HUDEP-2 (cell line): ENCODE measurements around the gene EMX1.

Source experiments
- DNase-seq, 76 experiments: peaks; one replicate each; lab custom pipeline; 2025; ENCODE audit not compliant: unreplicated experiment in 76 of 76; lab: John Stamatoyannopoulos, UW

EMX1 gene

DNA sequence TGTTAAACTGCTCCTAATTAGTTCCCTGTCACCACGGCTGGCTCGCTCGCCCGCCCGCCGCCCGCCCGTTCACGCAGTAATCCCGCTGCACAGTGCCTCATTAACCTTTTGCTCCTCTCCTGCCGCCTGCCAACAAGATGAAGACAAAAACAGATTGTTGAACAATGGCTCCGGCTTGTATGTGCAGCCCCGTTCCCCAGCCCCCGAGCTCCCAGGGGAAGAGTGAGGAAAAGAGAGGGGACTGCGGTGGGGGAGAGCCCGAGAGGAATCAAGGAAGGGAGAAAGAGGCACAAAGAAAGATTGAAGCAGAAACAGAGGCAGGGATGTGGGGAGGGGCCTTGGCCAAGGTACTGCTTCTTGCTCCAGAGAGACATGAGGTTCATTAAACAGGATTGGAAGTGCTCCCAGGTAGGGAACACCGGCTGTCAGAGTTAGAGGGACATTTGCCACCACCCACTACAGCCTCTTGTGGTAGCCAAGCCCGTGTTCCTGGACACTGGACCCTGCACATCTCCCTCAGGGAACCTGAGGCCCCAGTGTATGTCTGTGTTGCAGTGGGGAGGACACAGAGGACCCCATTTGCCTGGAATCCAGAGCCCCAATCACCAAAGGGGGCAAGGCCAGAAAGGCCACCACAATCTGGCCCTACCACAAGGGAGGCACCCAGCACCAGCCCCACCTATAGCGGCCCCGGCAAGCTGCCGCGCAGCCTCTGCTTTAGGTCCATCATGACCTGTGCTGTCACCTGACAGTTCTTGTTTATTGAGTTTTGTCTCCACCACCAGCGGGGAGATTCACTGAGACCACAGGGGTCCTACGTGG, 38.1 kb downstream of the EMX1 start:
- no peak for DNase-seq

DNA sequence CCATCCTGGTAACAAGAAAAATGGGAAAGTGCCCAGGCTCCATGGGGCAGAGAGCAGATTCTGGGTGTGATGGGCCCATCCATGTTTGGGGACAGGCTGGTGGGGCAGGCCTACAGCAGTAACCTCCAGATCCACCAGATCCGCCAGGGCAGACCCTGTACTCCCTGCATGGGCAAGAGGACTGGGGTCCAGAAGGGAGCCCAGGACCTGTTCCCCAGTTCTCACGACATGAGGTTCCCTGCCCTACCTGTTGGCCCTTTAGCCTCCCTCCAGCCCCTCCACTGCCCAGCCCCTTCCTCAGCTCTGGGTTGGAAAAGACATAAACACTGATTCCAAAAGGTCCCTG, 38.7 kb downstream of the EMX1 start:
- no peak for DNase-seq

DNA sequence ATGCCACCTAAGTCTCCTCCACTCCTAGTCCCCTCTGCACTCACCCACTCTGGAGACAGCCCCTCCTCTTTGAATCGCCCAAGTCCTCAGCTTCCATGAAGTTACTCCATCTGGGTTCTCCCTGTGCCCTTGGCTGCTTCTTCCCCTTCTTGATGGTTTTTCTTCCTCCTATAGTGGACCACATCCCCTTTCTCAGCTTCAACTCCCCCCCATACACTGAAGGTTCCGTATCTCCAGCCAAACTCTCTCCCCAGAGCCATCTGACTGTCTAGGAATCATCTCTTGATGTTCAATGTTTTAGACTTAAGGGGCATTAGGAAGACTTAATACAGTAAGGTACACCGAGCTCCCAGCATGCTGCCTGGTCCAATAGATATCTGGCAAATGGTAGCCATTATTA, 39.6 kb downstream of the EMX1 start:
- no peak for DNase-seq

DNA sequence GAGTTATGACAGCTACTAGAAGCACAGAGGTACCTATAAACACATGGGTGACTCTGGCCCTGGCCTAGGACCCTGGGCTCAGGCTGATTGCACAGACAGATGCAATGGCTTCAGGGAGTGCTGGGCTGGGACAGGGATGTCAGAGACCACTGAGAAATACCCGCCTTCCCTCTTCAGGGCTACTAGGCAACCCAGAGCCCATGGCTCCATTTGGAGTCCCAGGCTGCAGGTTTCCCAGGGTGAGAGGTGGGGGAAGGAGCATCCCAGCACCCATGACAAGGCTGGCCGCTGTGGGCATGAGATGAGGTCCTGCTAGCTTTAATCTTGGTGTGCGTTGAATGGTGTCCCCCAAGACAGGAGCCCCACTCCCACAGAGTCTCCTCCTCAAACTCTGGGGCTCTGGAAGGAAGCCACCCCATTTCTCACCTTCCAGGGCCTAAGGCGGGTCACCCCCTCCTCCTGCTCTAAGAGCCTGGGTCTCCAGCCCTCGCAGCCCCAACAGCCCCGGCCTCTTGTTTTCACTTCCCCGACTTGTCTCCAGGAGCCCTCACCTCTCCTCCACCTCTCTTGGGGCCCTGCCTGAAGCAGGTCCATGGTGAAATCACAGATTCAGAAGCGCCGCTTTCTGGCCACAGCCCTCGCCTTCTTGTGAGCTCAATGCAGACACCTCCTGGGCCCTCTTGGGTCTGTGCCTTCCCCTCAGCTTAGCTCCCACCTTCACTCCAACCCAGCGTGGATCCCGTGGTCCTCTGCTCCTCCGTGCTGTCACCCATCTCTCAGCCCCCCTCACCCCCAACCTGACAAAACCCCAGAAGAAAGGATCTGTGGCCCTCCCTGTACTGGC, 41.4 kb downstream of the EMX1 start:
- no peak for DNase-seq

DNA sequence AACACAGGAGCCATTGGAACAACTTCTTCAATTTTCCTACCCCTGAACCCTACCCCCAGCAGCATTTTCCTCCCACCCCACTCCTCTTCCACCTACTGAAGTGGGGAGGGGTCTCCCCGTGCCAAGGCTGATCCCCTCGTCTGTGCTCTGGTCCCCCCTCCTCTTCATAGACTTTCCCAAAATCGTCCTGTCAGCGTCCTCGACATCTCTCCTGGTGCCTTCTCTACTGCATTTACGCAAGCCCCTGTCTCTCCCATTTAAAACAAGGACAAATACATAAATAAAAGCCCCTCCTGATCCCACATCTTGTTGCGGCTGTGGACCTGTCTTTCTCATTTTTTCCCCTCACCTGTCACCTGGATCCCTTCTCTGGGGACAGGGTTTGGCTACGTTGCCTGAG, 42.2 kb downstream of the EMX1 start:
- no peak for DNase-seq

DNA sequence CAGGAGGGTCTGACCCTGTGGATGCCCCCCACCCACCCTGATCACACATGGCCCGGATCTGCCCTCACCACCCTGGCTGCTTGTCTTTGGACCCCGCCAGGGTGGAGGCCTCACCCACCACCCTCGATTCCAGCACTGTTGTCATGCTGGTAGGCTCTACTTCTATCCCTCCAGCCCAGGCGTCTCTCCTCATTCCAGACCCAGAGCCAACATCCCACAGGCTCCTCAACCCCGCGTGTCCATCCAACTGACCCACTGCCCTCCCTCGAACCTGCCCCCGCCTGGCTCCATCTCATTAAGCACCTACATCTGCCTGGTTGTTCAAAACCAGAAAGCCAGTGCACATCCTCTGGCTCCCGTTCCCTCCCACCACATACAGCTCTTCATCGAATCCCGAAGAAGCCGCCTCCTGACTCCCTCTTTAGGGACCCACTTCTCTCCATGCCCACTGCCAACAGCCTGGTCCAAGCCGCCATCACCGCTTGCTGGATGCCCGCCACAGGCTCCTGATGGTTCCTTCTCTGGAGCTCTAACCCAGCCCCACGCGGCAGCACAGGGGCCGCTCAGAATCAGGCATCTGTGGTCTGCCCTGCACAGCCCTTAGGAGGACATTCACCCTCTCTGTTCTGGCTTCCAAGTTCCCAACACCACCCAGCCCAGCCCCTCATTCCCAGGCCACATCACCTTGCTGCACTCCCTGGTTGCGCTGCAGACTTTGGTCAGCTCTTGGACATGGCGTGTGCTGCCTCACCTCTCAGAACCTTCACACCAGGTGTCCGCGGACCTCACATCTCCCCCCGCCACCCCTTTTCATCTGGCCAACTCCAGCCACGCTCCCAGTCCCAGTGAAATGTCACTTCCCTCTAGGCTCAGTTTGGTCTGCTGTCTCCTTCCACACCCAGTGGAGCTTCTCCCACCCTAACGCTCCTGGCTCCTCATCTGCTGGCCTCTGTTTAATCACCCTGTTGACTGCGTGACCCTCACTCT, 43.0 kb downstream of the EMX1 start:
- no peak for DNase-seq

DNA sequence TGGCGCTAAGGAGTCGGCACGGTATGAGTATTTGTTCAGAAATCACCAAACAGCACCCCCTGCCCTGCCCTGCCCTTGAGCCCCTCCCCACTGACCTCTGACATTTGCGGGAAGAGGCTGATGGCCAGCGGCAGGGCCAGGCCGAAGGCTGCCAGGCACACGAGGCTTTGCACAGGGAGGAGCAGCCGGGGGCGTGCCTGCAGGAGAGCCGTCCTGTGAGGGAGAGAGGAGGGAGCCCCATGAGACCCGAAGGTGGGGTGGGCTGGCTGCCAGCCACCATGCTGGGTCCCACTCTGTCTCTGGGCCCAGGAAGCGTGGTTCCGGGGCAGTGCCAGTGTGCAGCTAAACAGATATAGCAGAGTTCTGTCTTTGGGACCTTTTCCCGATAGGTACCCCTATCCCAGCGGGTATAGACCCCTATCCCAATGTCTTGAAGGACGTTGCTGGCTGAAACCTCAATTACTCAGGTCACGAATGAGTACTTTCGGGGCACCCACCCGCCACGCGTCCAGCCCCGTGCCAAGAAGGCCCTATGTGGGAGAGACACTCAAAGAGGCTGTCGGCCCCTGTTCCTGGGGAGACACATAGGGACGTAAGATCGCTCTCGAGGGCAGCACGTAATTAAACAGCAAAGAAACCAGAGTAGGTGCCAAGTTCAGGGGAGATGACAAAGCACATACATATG, 43.9 kb downstream of the EMX1 start:
- DNase-seq, result no peak

DNA sequence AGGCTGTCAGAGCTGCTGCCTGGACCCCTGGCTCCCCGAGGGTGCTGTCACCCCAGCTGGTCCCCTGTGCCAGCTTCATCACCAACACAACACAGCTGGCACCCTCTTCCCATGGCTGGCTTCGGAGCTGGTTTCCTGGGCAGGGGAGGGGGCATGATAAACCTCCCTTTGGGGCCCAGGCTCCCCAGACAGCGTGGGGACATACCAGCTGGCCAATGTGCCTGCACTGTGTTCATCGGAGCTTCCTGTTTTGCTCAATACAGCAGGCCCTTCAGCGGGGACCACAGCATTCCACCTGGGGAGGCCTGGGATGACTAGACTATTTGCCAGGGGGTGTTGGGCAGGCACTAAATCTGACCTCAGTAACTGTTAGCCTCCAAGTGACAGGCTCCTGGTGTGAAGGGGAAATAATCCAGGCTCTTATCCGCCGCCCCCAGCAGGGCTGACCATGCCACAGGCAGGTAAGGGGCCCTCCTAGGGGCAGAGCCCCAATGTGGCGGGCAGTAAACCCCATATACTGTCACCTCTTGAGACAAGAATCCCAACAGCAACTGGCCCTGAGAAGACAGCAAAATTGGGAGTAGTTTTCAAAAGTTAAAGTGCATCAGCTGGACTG, 44.6 kb downstream of the EMX1 start:
- DNase-seq, result no peak

DNA sequence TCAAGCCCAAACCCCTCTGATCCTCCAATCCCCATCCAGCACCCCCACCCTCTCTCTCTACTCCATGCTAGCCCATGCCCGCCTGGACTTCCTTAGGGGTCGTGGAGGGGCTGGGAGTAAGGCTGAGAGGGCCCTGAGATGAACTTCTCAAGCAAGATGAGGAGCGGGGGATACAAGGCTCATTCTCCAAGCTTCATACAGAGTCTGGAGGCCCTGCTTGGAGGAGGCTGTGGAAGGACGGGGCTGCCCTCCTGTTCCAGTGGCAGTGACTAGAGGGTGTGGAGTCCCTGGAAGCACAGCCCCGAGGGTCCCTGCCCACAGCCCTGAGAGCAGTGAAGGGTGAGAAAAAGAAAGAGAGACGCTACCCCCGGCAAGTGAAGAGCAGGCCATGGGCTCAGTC, 45.6 kb downstream of the EMX1 start:
- DNase-seq, result no peak

DNA sequence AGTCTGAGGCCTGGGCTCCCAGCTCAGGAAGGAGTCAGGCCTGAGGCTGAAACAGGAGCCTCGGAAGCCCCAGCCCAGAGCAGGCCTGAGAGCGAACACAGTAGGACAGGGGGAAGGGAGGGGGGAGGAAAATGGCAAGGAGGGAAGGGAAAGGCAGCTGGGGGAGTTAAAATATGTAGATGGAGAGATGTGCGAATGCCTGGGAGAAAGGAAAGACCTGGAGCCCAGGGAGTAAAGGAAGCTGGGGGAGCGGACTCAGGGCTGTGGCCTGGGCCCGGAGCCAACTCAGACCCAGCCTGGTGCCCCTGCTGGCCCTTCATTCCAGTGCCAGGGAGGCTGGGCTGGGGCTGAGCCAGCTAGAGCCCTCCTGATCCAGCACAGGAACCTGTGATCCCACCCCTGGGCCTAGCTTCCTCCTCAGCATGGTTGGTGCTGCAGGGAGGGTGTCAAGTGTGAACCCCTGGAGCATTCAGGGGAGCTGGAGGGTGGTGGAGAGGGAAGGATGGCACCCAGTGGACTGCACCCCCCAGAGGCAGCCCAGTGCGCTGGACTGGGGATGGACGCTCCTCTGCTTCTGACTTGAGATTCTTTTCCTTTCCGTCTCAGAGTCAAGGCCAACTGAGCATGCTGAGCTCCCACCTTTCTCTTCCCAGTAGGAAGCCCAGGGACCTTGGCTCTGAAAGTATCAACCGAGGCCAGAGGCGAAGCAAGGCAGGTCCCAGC, 46.3 kb downstream of the EMX1 start:
- DNase-seq, result no peak

DNA sequence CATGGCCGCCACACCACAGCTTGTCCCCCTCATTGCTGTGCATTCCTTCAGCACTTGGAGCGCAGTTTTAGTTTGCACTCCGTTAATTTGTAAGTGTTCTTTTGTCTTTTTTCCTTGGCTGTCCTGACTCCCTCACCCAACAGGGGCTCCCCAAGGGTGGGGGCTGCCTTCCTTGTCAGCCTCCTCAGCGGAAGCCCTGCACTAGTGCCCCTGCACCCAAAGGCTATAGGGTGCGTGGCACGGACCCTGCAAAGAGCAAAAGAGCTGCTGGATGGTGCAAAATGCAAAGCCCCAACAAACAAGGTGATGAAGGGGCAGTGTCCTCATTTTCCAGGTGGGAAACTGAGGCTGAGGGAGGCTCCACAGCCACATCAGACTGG, 46.8 kb downstream of the EMX1 start:
- no peak for DNase-seq

DNA sequence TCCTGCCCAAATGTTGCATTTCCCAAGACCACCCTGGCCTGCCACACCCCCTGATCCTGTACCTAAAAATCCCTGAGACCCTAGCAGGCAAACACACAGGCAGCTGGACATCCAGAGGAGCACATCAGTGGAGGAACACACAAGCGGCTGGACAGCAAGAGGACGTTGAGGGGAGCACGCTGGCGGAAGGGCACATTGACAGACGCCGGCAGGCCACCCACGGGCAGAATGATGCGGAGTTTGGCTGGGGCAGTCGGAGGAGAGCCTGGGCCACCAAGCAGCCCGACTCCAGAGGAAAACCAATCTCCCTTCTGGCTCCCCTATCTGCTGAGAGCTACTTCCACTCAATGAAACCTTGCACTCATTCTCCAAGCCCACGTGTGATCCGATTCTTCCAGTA, 47.7 kb downstream of the EMX1 start:
- DNase-seq, result no peak

DNA sequence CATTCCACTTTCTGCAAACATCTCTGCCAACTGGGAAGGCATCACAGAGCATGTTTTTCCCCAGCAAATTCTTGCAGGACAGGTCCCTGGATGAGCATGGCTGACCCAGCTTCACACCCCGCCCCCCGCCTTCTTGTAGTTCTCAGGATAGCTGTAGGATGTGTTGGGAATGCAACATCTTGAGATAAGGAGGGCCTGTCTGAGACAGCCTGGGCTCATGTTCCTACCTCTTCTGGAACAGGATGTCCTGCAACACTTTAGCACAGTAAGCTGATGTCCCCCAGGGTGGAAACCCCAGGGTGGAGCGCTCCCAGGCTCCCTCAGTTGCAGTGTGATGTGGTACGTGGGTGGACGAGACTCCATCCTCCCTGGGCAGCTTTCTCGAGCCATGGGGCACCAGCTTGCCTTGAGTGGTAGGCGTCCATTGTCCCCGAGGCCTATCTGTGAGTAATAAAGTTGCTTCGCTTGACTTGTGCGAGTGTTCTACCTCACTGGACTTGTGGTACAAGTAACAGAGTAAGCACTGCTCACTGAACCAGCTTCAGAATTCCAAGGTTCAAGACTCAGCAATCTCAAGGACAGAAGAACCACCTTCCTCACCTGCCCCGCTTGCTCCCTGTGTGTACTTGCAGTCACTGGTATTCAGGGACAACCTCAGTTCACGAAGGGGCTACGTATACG, 48.6 kb downstream of the EMX1 start:
- DNase-seq, result no peak

DNA sequence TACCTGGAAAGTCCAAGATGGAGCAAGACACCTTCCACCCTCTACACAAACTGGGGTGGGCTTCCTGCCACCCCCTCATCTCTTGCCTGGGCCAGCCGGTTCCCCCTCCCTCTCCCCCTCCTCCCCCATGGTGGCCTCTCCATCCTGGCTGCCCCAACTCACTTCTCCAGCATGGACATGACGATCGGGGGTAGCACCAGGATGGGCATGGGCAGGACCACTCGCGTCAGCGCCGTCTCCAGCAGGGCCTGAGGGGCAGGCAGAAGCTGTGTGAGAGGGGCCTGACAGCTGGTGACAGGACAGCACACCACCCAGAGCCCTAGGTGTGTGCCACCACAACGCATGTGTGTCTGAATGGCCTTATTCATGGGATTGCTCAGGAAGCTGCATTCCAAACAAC, 51.0 kb downstream of the EMX1 start:
- no peak for DNase-seq

DNA sequence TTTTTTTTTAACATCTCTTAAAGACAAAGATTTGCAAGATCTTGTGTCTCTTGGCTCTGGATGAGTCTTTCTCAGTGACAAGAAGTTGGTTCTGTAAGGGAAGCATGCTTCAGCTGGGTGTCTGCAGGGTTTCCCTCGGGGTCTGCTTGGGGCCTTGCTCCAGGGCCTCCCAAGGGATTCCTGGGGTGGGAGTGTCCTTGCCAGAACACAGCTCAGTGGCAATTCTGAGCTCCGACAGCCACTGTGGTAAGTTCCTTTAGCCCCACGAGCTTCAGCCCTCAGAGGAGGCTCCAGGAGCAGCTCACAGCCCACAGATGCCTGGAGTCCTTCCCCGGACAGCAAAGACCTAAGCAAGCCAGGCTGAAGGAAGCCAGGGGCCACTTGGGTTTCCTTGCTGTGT, 52.4 kb downstream of the EMX1 start:
- no peak for DNase-seq

DNA sequence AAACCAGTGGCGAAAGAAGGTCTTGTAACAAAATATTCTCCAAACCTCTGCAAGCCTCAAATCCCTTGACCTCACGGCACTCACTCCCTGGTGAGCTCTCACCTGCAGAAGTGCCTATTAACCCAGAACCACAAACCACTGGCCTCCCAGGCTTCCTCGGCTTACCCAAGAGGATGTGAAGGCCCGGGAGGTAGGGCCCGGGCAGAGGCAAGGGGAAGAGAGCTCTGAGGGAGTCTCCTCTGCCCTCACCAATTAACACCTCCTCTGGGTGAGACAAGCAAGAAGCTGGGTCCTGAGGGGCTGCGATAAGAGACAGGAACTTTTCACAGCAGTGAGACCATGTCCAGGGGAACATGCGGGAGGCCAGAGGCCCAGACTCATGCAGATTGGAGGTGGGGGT, 53.7 kb downstream of the EMX1 start:
- DNase-seq, result no peak

DNA sequence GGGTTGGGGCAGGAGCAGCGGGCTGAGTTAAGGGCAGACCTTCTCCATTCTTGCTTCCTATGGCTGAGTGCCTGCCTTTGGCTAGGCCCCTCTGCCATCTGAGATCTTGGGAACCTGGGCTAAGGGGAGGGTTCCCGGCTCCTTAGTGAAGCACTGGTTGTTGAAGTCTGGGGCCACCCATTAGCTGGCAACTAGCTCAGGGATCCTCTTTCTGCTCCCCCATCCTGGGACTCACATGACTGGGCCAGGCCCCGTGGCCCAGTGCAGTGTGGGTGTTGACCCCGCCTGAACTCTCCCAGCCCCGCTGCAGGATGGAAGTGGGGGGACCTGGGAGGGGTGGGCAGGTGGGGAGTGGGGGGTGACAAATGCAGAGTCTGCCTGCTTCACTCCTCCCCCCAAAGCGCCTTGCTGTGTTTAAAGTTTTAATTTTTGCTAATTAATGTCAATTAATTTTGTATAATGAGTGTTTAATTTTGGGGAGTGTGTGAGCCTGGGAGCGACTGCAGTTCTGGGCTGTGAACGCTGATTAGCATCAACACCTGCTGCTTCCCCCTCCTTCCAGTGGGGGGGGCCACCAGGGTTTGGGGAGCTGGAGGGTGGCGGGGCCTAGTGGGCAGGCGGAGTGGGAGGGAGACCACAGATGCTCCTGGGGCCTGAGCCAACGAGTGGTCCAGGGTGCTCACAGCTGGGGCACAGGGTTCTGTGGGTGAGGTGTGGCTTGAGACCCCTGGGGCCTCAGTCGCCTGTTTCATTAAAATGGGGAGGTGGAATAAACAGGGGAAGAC, 55.2 kb downstream of the EMX1 start:
- no peak for DNase-seq

DNA sequence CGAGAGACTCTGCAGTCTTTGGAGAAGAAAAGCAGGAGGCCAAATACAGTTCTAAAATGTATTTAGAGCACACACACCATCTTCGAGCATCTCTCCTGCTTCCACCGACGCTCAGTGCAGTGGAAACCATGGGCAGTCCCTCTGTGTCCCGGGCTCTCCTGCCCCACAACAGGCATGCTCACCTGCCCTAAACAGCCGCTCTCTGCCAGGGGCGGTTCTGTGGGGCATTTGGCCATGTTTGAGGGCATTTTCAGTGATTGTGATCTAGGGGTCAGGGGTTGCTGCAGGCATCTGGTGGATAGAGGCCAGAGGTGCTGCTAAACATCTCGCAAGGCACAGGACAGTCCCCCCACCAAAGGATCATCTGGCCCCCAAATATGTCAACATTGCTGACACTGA, 55.8 kb downstream of the EMX1 start:
- no peak for DNase-seq
